K562 (cell line): ENCODE measurements around the gene FRMD3.

Source experiments
- BMI1 ChIP-seq: fragments of 150-350 bp; IDR thresholded peaks from 2 replicates; pipeline ENCODE4 v1.6.1; 2014; ENCODE audit warnings: low read length
- CTCF ChIP-seq, 3 experiments: IDR thresholded peaks in 2 of 3; conservative IDR thresholded peaks in 1 of 3; 2 replicates each; pipeline ENCODE4 v1.5.1; 2011 to 2012; ENCODE audit warnings: low read length in 3 of 3, mild to moderate bottlenecking in 3 of 3, control low read depth in 2 of 3, improper control_type of control experiment in 1 of 3, inconsistent platforms in 1 of 3, low read depth in 1 of 3, mixed read lengths in 1 of 3, moderate library complexity in 1 of 3; ENCODE audit not compliant: insufficient read depth in 2 of 3
- FOXA1 ChIP-seq: fragments of 450-650 bp; IDR thresholded peaks from 2 replicates; pipeline ENCODE4 v1.6.1; 2016; ENCODE audit warnings: mild to moderate bottlenecking, borderline replicate concordance
- IFI16 ChIP-seq: fragments of 250-450 bp; sonication (Bioruptor Pico); IDR thresholded peaks from 2 replicates; pipeline ENCODE4 v2.1.2; 2022; ENCODE audit warnings: mild to moderate bottlenecking, inconsistent platforms
- PRDM10 ChIP-seq: fragments of 450-650 bp; IDR thresholded peaks from 2 replicates; pipeline ENCODE4 v1.6.1; 2018; ENCODE audit not compliant: partially characterized antibody
- PREB ChIP-seq: sonication (generic); formaldehyde crosslinking; IDR thresholded peaks from 2 replicates; pipeline ENCODE4 v1.8.1; 2023; ENCODE audit warnings: mild to moderate bottlenecking, missing genetic modification reagents
- SLC30A9 ChIP-seq: fragments of 250-450 bp; sonication (Bioruptor Pico); IDR thresholded peaks from 2 replicates; pipeline ENCODE4 v1.8.0; 2022; ENCODE audit warnings: mild to moderate bottlenecking, moderate library complexity
- ZNF140 ChIP-seq: fragments of 250-450 bp; sonication (Bioruptor Pico); IDR thresholded peaks from 2 replicates; pipeline ENCODE4 v1.8.0; 2021; ENCODE audit warnings: moderate library complexity, mild to moderate bottlenecking, inconsistent platforms

GRCh38 chr9:83387401-83388185, 150.6 kb downstream of the FRMD3 start:
- TF ChIP-seq PREB (CRISPR knock-in tag) (no peak), CTCF (IDR thresholded peaks at IDR 0.05 in 2 of 3, conservative IDR thresholded peaks at IDR 0.05 in 1 of 3; ENCODE audit: insufficient read depth in 2 of 3, low read depth in 1 of 3, low read length in 3 of 3) (no peak), ZNF140 (CRISPR knock-in tag) (no peak), BMI1 (no peak), SLC30A9 (CRISPR knock-in tag) (no peak), IFI16 (CRISPR knock-in tag) (no peak), PRDM10 (no peak), FOXA1 (no peak)
